NCI-H1694 treated with DMSO at 0.1 percent for 48 hours (cell line): ENCODE data around the gene PEX14.

ENCODE experiments used
- DNase-seq: peaks from one replicate; lab custom pipeline; 2025; lab: John Stamatoyannopoulos, UW

The PEX14 gene

GRCh38 chr1:10620776-10621175 lies 146.0 kb downstream of the PEX14 start:
- DNase-seq = no peak

- DNase-seq = no peak
Measured at GRCh38 chr1:10621906-10622305, 147.2 kb downstream of the PEX14 start.

- no peak for DNase-seq
Measured at GRCh38 chr1:10622910-10623685, 148.3 kb downstream of the PEX14 start.

- DNase-seq = no peak
Measured at GRCh38 chr1:10623686-10624145, 149.0 kb downstream of the PEX14 start.

GRCh38 chr1:10624256-10625050 lies 149.7 kb downstream of the PEX14 start:
- no peak for DNase-seq

- DNase-seq = no peak
Measured at GRCh38 chr1:10625076-10625475, 150.3 kb downstream of the PEX14 start.

GRCh38 chr1:10625554-10625953 lies 150.8 kb downstream of the PEX14 start:
- no peak for DNase-seq

GRCh38 chr1:10626131-10626731 lies 151.5 kb downstream of the PEX14 start:
- DNase-seq = peak; percentile 24

- no peak for DNase-seq
Measured at GRCh38 chr1:10626791-10627410, 152.2 kb downstream of the PEX14 start.

GRCh38 chr1:10628685-10629084 lies 153.9 kb downstream of the PEX14 start:
- no peak for DNase-seq

- DNase-seq = no peak
Measured at GRCh38 chr1:10629091-10629815, 154.5 kb downstream of the PEX14 start.

- no peak for DNase-seq
Measured at GRCh38 chr1:10629816-10630571, 155.2 kb downstream of the PEX14 start.

GRCh38 chr1:10630661-10631120 lies 155.9 kb downstream of the PEX14 start:
- DNase-seq = no peak

GRCh38 chr1:10631121-10631810 lies 156.5 kb downstream of the PEX14 start:
- DNase-seq = no peak

- DNase-seq = no peak
Measured at GRCh38 chr1:10631811-10632593, 157.3 kb downstream of the PEX14 start.

- DNase-seq = no peak
Measured at GRCh38 chr1:10632691-10633090, 157.9 kb downstream of the PEX14 start.

- no peak for DNase-seq
Measured at GRCh38 chr1:10633416-10633815, 158.7 kb downstream of the PEX14 start.

- DNase-seq = no peak
Measured at GRCh38 chr1:10634075-10634427, 159.3 kb downstream of the PEX14 start.

GRCh38 chr1:10634428-10635084 lies 159.8 kb downstream of the PEX14 start:
- DNase-seq = no peak
